OCI-LY1 (cell line): ENCODE measurements around the gene TPM2.
A peak's percentile ranks its signal among the peaks of the same experiment; 100 is the strongest.
"Not testable (repeated sequence)": the region's sequence is repeated elsewhere in the genome, so short reads cannot be mapped to it uniquely, and the experiment has no call there.

Experiments used
- H2AFZ ChIP-seq: fragments of 200-600 bp; sonication (generic), shearing (Covaris generic); 2 replicates; pipeline ENCODE4 v1.6.0; 2014; ENCODE audit warnings: antibody characterized with exemption, mild to moderate bottlenecking, low read length
- H3F3A ChIP-seq: fragments of 200-600 bp; sonication (generic), shearing (Covaris generic); 2 replicates; pipeline ENCODE4 v1.6.0; 2014; ENCODE audit warnings: mild to moderate bottlenecking, antibody characterized with exemption, low read length, moderate library complexity; ENCODE audit not compliant: insufficient read depth
- H3K27ac ChIP-seq: fragments of 200-600 bp; sonication (generic); 2 replicates; pipeline ENCODE4 v1.5.1; 2014; ENCODE audit warnings: low read length, mixed run types, mild to moderate bottlenecking, low read depth; ENCODE audit not compliant: poor library complexity, severe bottlenecking
- H3K27me3 ChIP-seq: fragments of 200-600 bp; sonication (generic); 2 replicates; pipeline ENCODE4 v1.6.0; 2014; ENCODE audit warnings: antibody characterized with exemption, mild to moderate bottlenecking, low read length, moderate library complexity; ENCODE audit not compliant: insufficient read depth
- H3K36me3 ChIP-seq: fragments of 200-600 bp; sonication (generic); 2 replicates; pipeline ENCODE4 v1.6.1; 2014; ENCODE audit warnings: mild to moderate bottlenecking, antibody characterized with exemption, low read length, moderate library complexity, mixed read lengths; ENCODE audit not compliant: insufficient read depth
- H3K4me1 ChIP-seq: fragments of 200-600 bp; sonication (generic); 2 replicates; pipeline ENCODE4 v1.5.1; 2014; ENCODE audit warnings: mild to moderate bottlenecking, low read length, moderate library complexity; ENCODE audit not compliant: insufficient read depth, severe bottlenecking
- H3K4me2 ChIP-seq: fragments of 200-600 bp; sonication (generic), shearing (Covaris generic); 2 replicates; pipeline ENCODE4 v1.6.1; 2014; ENCODE audit warnings: low read length
- H3K4me3 ChIP-seq: fragments of 200-600 bp; sonication (generic); 2 replicates; pipeline ENCODE4 v1.5.1; 2014; ENCODE audit warnings: low read length, low read depth, mild to moderate bottlenecking, mixed read lengths; ENCODE audit not compliant: poor library complexity, severe bottlenecking
- H3K79me2 ChIP-seq: fragments of 200-600 bp; shearing (Covaris generic); 2 replicates; pipeline ENCODE4 v1.6.1; 2016; ENCODE audit warnings: mixed run types, low read length, mixed read lengths; ENCODE audit not compliant: insufficient read depth
- H3K9ac ChIP-seq: fragments of 200-600 bp; sonication (generic), shearing (Covaris generic); 2 replicates; pipeline ENCODE4 v1.6.1; 2014; ENCODE audit warnings: mild to moderate bottlenecking, low read length, mixed read lengths
- H3K9me2 ChIP-seq: fragments of 200-600 bp; sonication (generic), shearing (Covaris generic); 2 replicates; pipeline ENCODE4 v1.6.1; 2014; ENCODE audit warnings: low read depth, mild to moderate bottlenecking, low read length, mixed read lengths
- H3K9me3 ChIP-seq: fragments of 200-600 bp; shearing (Covaris generic); 2 replicates; pipeline ENCODE4 v1.6.1; 2014; ENCODE audit warnings: low read length, mixed read lengths
- H4K20me1 ChIP-seq: fragments of 200-600 bp; sonication (generic), shearing (Covaris generic); 2 replicates; pipeline ENCODE4 v1.6.0; 2016; ENCODE audit warnings: mild to moderate bottlenecking, low read length; ENCODE audit not compliant: insufficient read depth
- EZH2 ChIP-seq: fragments of 200-600 bp; sonication (generic), shearing (Covaris generic); IDR thresholded peaks from 2 replicates; pipeline ENCODE4 v1.8.0; 2017; ENCODE audit warnings: borderline replicate concordance, mixed run types, mild to moderate bottlenecking, antibody characterized with exemption, low read length, moderate library complexity, mixed read lengths
- TF ChIP-seq, protein P1 (sequence below): fragments of 200-600 bp; sonication (generic), shearing (Covaris generic); IDR thresholded peaks from 2 replicates; pipeline ENCODE4 v1.5.1; 2017; ENCODE audit warnings: mild to moderate bottlenecking, antibody characterized with exemption, low read length, moderate library complexity, mixed read lengths

The TPM2 gene

DNA sequence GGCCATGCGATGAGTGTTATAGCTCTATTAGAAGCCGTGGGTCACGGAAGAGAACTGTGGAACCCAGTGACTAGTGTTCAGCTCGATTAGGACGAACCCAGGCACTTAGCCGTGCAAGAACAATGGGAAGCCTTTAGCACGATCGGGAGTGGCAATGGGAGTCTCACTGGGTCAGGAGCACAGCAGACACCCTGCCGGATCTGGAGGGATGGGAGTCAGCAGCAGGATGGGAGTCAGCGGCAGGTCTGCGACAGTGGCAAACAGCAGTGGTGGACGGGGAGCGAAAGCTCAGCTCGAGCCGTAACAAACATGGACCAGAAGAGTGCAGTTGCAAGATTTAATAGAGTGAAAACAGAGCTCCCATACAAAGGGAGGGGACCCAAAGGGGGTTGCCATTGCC is 49.3 kb downstream of the TPM2 start:
- H3K4me1 ChIP-seq, result peaks cover 55% of the 10 kb centered on the region
- H3K27me3 ChIP-seq, result not testable (repeated sequence)

DNA sequence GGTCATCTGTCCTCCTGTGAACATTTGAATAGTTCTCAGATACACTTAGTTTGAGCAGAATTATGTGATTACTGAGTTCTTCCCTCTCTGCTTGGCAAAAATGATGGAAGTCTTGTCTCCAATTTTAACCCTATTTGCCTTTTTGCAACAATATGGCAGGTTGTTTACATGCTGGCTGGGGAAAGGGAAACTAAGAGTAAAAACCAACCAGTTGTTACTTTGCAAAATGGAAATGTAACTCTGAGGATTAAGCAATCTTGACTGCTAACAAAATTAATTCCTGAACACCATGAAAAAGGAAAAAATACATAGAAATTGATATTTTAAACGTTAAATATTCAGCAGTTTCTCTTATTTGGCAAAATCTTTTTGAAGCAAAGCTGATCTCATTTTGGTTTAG is 50.1 kb downstream of the TPM2 start:
- Histone ChIP-seq H2AFZ (no peak overlapping the region), H3K9me2 (no peaks in the 10 kb centered on the region), H3K27me3 (no peaks in the 10 kb centered on the region), H3K4me3 (no peak overlapping the region), H3K9ac (peak overlapping the region; percentile 49; the same call in 1 of the 2 replicates), H3K4me1 (peaks cover 55% of the 10 kb centered on the region), H4K20me1 (no peaks in the 10 kb centered on the region), H3K79me2 (no peaks in the 10 kb centered on the region), H3K4me2 (0 out of 2 replicates have a peak overlapping the region, but pooled peaks have one; percentile 36), H3K9me3 (no peaks in the 10 kb centered on the region), H3F3A (peaks cover 9% of the 10 kb centered on the region), H3K36me3 (peaks cover 27% of the 10 kb centered on the region), H3K27ac (peak overlapping the region; percentile 91)
- no peak for TF ChIP-seq EZH2
- TF ChIP-seq, protein P1, sequence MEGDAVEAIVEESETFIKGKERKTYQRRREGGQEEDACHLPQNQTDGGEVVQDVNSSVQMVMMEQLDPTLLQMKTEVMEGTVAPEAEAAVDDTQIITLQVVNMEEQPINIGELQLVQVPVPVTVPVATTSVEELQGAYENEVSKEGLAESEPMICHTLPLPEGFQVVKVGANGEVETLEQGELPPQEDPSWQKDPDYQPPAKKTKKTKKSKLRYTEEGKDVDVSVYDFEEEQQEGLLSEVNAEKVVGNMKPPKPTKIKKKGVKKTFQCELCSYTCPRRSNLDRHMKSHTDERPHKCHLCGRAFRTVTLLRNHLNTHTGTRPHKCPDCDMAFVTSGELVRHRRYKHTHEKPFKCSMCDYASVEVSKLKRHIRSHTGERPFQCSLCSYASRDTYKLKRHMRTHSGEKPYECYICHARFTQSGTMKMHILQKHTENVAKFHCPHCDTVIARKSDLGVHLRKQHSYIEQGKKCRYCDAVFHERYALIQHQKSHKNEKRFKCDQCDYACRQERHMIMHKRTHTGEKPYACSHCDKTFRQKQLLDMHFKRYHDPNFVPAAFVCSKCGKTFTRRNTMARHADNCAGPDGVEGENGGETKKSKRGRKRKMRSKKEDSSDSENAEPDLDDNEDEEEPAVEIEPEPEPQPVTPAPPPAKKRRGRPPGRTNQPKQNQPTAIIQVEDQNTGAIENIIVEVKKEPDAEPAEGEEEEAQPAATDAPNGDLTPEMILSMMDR, result no peak

More for the DNA sequence above, 49.3 kb downstream of the TPM2 start:
- not testable (repeated sequence) for H4K20me1 ChIP-seq, H3K9ac ChIP-seq, H3K9me2 ChIP-seq, H3K79me2 ChIP-seq, H3K4me2 ChIP-seq, H2AFZ ChIP-seq, H3F3A ChIP-seq, H3K9me3 ChIP-seq, H3K4me3 ChIP-seq
- H3K36me3 ChIP-seq, result peaks cover 27% of the 10 kb centered on the region
- peak overlapping the region; percentile 91 for H3K27ac ChIP-seq

DNA sequence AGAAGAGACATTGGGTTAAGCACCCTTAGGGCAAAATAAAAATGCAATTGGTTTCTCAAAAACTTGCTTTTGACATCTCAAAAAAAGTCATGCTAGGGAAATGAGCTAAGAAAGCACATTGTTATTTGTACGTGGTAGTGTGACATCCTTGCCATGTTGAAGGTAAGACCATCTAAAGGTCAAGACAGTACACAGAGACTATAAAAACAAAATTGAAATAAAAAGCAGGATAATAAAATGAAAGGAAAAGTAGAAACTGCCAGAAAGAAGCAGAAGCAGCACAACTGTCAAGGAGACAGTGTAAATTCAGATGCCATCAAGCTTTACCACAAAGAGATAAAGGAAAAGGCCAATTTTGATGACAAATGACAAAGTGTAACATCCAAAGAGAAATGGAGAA is 50.5 kb downstream of the TPM2 start:
- H3K9ac ChIP-seq, result peak overlapping the region; percentile 49
- H3K9me2 ChIP-seq, H2AFZ ChIP-seq, H3K27me3 ChIP-seq, H3K79me2 ChIP-seq, H4K20me1 ChIP-seq, H3K9me3 ChIP-seq, H3K4me3 ChIP-seq: not testable (repeated sequence)
- peak overlapping the region; percentile 36 for H3K4me2 ChIP-seq
- peaks cover 11% of the 10 kb centered on the region for H3F3A ChIP-seq
- H3K4me1 ChIP-seq, result peaks cover 55% of the 10 kb centered on the region
- peak overlapping the region; percentile 91 for H3K27ac ChIP-seq
- peaks cover 24% of the 10 kb centered on the region for H3K36me3 ChIP-seq

DNA sequence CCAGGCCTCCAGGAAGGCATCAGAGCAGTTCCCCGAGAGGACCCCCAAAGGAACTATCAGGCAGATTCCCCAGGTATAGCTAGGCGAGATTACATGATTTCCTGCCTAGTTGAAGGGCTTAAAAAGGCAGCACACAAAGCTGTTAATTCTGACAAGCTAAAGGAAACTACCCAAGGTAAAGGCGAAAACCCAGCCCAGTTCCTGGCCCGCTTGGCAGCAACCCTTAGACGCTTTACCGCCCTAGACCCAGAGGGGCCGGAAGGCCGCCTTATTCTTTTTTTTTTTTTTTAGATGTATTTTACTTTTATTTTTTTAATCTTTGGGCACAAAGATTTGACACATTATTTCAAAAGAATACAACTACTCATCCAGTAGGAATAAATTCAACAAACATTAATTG is 51.0 kb downstream of the TPM2 start:
- peak overlapping the region; percentile 49 for H3K9ac ChIP-seq
- peaks cover 15% of the 10 kb centered on the region for H3F3A ChIP-seq
- H3K4me3 ChIP-seq, H3K79me2 ChIP-seq, H3K27me3 ChIP-seq, H4K20me1 ChIP-seq, H3K9me2 ChIP-seq, H3K9me3 ChIP-seq, H2AFZ ChIP-seq: not testable (repeated sequence)
- peaks cover 59% of the 10 kb centered on the region for H3K4me1 ChIP-seq
- H3K36me3 ChIP-seq, result peaks cover 23% of the 10 kb centered on the region
- peak overlapping the region; percentile 91 for H3K27ac ChIP-seq
- peak overlapping the region; percentile 36 for H3K4me2 ChIP-seq

DNA sequence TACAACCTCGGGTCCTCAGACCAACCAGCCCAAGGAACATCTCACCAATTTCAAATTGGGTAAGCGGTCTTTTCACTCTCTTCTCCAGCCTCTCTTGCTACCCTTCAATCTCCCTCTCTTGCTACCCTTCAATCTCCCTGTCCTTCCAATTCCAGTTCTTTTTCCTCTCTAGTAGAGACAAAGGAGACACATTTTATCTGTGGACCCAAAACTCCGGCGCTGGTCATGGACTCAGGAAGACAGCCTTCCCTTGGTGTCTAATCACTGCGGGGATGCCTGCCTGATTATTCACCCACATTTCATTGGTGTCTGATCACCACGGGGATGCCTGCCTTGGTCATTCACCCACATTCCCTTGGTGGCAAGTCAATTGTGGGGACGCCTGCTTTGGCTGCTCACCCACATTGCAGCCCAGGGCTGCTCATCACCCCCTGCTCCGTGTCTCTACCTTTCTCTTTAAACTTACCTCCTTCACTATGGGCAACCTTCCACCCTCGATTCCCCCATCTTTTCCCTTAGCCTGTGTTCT is 52.2 kb downstream of the TPM2 start:
- H3K79me2 ChIP-seq, H3K9me3 ChIP-seq, H3K4me2 ChIP-seq, H3K27me3 ChIP-seq, H3K4me3 ChIP-seq, H3K9ac ChIP-seq, H2AFZ ChIP-seq, H3K9me2 ChIP-seq, H4K20me1 ChIP-seq: not testable (repeated sequence)
- Histone ChIP-seq H3K36me3 (peaks cover 16% of the 10 kb centered on the region), H3K4me1 (peaks cover 63% of the 10 kb centered on the region), H3K27ac (peak overlapping the region; percentile 93), H3F3A (peaks cover 18% of the 10 kb centered on the region)

DNA sequence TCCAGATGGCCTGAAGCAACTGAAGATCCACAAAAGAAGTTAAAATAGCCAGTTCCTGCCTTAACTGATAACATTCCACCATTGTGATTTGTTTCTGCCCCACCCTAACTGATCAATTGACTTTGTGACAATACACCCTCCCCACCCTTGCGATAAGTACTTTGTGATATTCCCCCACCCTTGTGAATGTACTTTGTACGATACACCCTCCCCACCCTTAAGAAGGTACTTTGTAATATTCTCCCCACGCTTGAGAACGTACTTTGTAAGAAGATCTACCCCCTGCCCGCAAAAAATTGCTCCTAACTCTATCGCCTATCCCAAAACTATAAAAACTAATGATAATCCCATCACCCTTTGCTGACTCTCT is 52.9 kb downstream of the TPM2 start:
- H3K27me3 ChIP-seq, H3K9me2 ChIP-seq, H3K9me3 ChIP-seq, H3K79me2 ChIP-seq, H4K20me1 ChIP-seq, H2AFZ ChIP-seq, H3K4me3 ChIP-seq: not testable (repeated sequence)
- Histone ChIP-seq H3K27ac (peak overlapping the region; percentile 93), H3K9ac (peak overlapping the region; percentile 59), H3K36me3 (peaks cover 16% of the 10 kb centered on the region), H3F3A (peaks cover 18% of the 10 kb centered on the region), H3K4me2 (peak overlapping the region; percentile 48; the same call in 1 of the 2 replicates), H3K4me1 (peaks cover 63% of the 10 kb centered on the region)
